Frontal cortex (tissue), 4 donors: ENCODE measurements around the gene LUZP4. TPM values are rescaled to one million over a fixed set of nuclear protein-coding genes. Genes with fewer than 3 reads are reported as not detected.
"Not testable (repeated sequence)": the region's sequence is repeated elsewhere in the genome, so short reads cannot be mapped to it uniquely, and the experiment has no call there.

Experiments used
- DNase-seq, 2 donors: peaks; one replicate each; pipeline ENCODE4 v3.0.0; 2012; ENCODE audit warnings: low spot score in 2 of 2
- FAIRE-seq: peaks from 2 replicates; lab custom pipeline; 2012; peaks lifted over from hg19 to GRCh38; lab: Jason Lieb, UNC
- total RNA-seq: library from RNA; depleted of rRNA; stranded (reverse); fragments of >200 nt; gene quantifications from one replicate; pipeline ENCODE4 v1.2.3, GENCODE V29; 2014
- donor health status: control.
- donor health status: control.
- donor health status: control.

Gene LUZP4
- total RNA-seq, 1 donor from 2014 or later: not detected

DNA sequence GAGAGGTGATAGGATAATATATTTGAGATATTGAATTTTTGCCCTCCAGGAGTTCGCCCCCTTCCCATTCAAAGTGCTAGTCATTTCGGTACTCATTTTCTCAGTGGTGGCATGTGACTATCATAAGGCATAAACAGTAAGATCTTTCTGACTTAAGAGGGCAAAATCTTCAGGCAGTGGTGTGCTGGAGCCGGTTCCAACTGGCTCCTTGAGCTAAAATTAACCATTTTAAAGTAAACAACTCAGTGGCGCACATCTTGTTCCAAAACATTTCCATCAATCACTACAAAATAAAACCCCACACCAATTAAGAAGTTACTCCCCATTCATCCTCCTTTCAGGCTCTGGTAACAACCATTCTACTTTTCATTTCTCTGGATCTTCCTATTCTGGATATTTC lies 43.3 kb downstream of the LUZP4 start:
- FAIRE-seq (no peak), DNase-seq (no peak)

DNA sequence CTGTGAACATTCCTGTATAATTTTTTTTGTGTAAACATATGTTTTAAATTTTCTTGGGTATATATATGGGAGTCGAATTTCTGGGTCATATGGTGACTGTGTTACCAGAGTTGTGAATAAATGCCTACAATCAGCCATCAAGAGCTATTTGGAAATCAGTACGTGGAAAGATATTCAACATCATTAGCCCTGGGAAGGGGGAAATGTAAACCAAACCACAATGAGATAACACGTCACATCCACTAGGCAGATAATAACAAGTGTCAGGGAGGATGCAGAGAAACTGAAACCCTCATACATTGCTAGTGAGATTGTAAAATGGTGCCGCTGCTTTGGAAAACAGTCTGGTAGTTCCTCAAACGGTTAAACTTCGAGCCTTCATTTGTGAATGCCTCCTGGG lies 43.9 kb downstream of the LUZP4 start:
- no peak for DNase-seq
- FAIRE-seq: no peak

DNA sequence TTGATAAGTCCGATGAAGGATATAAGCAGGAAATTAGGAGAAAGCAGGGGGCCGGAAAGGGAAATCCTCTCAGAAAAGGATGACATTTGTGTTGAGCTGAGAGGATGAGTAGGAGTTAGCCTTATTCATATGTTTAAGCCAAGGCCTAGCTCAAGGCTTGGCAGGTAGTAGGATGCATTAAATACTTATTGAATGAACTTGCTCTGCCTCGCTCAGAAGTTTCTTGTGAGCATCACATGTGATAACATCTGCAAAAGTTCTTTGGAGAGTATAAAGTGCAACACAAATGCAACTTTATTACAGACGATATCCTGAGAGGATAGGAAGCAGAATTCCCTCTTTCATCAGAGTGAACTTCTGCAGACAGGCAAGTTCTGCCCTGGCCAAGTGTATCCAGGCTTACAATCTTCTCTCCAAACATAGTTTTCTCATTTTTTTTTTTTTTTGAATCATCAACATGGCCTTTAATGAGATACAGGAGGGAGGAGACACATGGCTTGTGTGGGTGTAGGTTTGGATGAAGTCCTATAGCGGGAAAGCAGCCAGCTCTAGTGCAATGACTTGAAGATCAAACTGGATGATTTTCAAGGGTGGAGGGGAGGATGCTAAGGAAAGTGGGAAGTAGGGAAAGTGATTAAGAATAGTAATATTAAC lies 48.1 kb downstream of the LUZP4 start:
- FAIRE-seq (no peak), DNase-seq (no peak)

DNA sequence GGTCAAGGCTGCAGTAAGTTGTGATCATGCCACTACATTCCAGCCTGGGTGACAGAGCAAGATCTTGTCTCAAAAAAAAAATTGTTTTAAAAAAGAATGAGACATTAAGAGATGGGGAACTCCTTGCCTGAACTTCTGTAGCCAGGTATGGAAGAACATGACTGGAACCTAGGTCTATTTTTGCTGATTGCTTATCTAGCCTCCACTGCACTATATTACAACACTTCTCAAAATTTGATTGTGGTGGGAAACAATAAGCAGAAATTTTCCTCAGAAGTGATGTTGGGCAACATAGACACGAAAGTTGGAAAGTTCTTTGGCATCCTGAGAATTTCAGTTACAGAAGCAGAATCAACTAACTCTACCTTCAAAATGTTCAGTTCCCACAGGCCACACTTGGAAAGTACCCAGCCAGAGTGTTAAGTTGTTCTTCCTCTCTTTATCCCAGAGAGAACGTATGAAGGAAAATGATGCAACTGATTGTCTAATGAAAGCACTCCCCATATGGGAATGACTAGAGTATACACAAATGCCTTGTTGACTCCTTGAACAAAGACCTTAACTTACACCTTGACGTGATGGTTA lies 50.0 kb downstream of the LUZP4 start:
- no peak for DNase-seq
- no peak for FAIRE-seq

DNA sequence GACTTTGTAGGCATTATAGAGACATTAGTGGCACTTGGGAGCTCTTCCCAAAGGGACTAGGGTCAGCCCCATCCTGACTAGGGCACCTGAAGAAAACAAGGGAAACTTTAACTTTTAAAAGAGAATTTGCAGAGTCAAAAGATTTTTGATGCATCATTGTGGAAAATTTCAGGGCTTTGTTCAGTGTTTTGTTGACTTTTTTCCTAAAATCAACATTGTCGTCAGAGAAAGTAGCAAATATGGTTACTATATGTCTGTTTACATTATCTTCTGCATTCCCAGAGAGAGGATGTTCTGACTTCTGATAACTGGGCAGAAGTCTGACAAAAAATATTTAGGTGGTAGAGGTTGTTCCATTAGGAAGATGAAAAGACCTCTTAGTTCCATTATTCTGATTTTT lies 51.9 kb downstream of the LUZP4 start:
- DNase-seq: no peak
- FAIRE-seq: no peak

DNA sequence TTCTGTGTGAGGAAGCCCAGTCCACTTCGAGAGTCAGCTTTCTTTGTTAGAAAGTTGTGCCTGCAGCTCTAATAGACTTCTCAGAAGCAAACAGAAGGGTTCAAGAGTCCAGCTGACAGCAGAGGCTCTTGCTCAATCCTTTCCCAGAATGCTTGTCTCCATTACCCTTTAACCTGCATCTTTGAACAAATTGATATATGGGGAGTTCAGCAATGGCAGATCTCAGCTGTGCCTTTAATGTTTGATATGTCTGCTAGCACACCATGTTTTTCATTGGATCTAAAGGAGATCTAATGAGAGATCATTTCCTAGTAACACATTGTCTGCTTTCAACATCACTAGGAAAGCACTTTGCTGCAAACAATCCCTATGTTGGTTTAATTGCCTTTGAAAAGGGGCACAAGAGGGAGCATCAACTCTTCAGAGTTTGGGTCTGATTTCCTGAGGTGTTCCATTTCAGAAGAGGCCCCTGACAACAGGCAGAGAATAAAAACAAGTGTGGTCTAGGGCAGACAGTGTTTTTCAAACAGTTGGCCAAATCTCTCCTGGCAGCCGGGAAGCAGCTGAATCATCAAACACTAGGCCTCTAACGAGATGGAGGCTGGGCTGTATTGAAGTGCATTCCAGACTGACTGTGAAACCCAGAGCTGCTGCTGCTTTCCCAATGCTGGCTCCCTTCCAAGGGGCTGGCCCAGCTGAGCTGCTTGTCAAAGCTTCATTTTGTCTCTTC lies 55.5 kb downstream of the LUZP4 start:
- FAIRE-seq (no peak), DNase-seq (peak; percentile 60 to 69)

DNA sequence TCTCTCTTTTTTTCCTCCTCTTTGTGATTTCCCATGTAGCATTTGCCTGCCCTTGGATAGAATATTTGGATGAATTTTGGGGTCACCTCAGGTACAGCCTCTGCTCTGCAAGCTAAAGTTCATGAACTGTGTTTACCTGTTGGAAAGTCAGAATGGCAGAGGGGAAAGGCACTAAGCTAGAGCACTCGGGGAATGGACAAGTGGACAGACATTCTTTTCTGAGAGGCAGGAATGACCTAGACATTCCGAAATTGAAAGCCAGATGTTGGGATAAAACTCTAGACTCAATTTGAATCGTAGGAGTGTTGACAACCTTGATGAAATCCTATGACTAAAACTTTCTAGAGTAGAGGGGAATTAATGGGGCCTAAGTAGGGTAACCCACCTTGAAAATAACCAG lies 56.1 kb downstream of the LUZP4 start:
- DNase-seq: no peak
- FAIRE-seq: no peak

DNA sequence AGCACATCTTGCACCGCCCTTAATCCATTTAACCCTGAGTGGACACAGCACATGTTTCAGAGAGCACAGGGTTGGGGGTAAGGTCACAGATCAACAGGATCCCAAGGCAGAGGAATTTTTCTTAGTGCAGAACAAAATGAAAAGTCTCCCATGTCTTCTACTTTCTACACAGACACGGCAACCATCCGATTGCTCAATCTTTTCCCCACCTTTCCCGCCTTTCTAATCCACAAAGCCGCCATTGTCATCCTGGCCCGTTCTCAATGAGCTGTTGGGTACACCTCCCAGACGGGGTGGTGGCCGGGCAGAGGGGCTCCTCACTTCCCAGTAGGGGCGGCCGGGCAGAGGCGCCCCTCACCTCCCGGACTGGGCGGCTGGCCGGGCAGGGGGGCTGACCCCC lies 57.2 kb downstream of the LUZP4 start:
- FAIRE-seq, DNase-seq: not testable (repeated sequence)

DNA sequence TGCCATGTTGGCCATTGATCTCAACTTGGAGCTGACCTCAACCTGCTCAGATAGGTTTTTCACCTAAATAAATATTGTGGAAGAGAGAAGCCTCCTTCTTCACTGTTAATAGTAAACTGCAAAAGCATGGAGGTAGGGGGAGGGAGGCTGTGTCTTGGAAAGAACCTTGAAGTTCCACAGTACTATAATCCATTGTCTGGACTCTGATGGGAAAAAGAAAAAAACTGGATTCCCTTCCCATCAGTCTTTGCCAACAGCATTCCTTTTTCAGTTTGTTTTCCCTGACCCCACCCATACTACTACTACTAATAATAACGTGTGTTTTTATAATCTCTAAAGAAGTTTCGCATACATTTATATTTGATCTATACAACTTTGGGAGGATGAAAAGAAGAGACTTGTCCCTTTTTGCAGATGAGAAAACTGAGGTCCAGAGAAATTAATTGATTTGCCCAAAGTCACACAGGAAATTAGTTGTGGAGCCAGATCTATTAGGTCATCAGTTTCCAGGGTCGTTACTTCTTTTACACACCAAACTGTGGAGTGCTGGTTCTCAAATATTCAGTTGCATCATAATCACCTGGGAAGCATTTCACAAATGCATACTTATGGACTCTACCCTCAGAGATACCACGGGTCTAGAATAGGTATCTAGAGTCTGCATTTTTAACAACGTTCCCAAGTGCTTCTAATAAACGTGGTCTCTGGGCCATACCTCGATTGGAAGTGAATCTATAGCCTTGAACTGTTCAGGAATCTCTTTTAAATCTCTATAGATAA lies 59.1 kb downstream of the LUZP4 start:
- no peak for FAIRE-seq
- DNase-seq: no peak

DNA sequence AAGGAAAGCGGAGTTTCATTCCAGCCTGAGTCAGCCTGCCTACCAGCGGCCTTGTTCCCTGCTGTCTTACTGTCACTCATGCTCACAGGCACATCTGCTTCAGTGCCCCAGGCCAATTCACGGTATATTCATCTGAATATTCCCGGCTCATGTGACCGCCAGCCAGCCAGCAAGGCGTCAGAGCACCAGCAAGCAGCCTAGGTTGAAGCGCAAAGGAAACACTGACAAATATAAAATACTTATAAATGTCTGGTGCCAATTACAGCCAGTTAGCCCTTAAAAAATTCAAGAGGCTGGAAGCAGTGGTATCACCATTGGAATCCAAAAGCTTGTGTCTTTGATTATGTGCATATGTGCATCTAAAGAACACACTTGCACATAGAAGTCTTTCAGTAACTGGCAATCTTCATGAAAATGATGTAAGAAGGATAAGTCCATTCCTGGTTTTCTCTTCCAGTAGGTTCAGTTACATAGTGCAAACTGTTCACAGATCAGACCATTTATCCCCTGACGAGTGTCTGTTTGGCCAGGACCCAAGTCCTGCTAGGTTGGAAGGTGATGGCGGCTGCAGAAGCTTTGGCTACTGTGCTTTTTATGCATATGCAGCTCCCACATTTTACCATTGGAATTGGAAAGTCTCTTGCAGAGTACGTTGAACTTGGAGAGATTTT lies 61.3 kb downstream of the LUZP4 start:
- FAIRE-seq: no peak
- no peak for DNase-seq

DNA sequence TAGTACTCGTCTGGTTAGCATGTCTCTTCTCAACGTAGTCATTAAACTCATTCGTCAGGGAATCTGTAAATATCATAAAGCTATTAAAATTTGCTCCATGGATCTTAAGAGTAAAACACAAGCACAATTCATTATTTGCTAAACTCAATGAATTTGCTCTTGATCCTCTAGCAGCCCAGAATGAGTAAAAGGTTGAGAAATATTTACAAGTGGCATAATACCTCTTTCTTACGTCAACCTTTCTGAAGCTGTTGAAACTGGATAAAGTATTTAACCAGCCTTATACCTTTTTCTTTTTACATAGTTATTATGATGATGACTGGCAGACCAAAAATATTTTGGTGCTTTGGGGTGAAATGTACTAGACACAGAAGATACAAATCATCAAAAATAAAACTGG lies 66.9 kb downstream of the LUZP4 start:
- no peak for FAIRE-seq

More for the DNA sequence above, 66.9 kb downstream of the LUZP4 start:
- DNase-seq: no peak

Other genes with a start within 250 kb of the LUZP4 start
- not detected for gene RBMXL3, start 100.3 kb upstream of the LUZP4 start, total RNA-seq
- gene LRCH2, start 55.6 kb upstream of the LUZP4 start, total RNA-seq: 57.1 TPM